Lung (tissue), 12 donors: Measurements from ENCODE around the gene PTER. TPM values are rescaled to one million over a fixed set of nuclear protein-coding genes. Genes with fewer than 3 reads are reported as not detected.

Experiments
- ATAC-seq: fragments of 200-7000 bp; cut with Tn5 transposase; one replicate; pipeline ENCODE4 v1.9.1; 2020; ENCODE audit warnings: moderate number of reproducible peaks; ENCODE audit not compliant: insufficient read depth, low FRiP score
- DNase-seq, 3 donors: peaks; one replicate each; pipeline ENCODE4 v3.0.0-alpha.2; 2013 to 2017
- H3K27ac ChIP-seq, 2 donors: one replicate each; pipeline ENCODE4 v1.5.1; 2013; ENCODE audit warnings: mild to moderate bottlenecking in 2 of 2, moderate library complexity in 2 of 2, control low read depth in 1 of 2, inconsistent platforms in 1 of 2, low read depth in 1 of 2, low read length in 1 of 2
- H3K27me3 ChIP-seq, 3 donors: one replicate each; pipeline ENCODE4 v1.5.1; 2013; ENCODE audit warnings: low read length in 2 of 3; ENCODE audit not compliant: control insufficient read depth in 3 of 3, insufficient read depth in 3 of 3
- H3K36me3 ChIP-seq, 4 donors: one replicate each; pipeline ENCODE4 v1.5.1; 2013; ENCODE audit warnings: low read length in 4 of 4, mild to moderate bottlenecking in 1 of 4, moderate library complexity in 1 of 4; ENCODE audit not compliant: control insufficient read depth in 4 of 4, insufficient read depth in 4 of 4
- H3K4me1 ChIP-seq, 5 donors: one replicate each; pipeline ENCODE4 v1.5.1; 2013; ENCODE audit warnings: low read length in 5 of 5, mild to moderate bottlenecking in 2 of 5, moderate library complexity in 1 of 5; ENCODE audit not compliant: control insufficient read depth in 5 of 5, insufficient read depth in 5 of 5
- H3K4me3 ChIP-seq: one replicate; pipeline ENCODE4 v1.5.1; 2013; ENCODE audit warnings: mild to moderate bottlenecking, control low read depth, moderate library complexity
- H3K9ac ChIP-seq, 2 donors: one replicate each; pipeline ENCODE4 v1.5.1; 2013; ENCODE audit warnings: low read length in 2 of 2, control low read depth in 1 of 2; ENCODE audit not compliant: insufficient read depth in 1 of 2
- H3K9me3 ChIP-seq, 4 donors: one replicate each; pipeline ENCODE4 v1.5.1; 2013; ENCODE audit warnings: low read length in 3 of 4, mild to moderate bottlenecking in 1 of 4, moderate library complexity in 1 of 4; ENCODE audit not compliant: control insufficient read depth in 4 of 4, insufficient read depth in 3 of 4
- WGBS, 2 donors: extraction: QIAGEN DNeasy Blood & Tissue Kit; methylation state at CpG; one replicate each; pipeline ENCODE4 v1.1.7; 2013; 5-methylcytosine and 5-hydroxymethylcytosine counted together
- polyA plus RNA-seq, 2 donors: library from polyadenylated mRNA; stranded (reverse); fragments of 200-250 nt; gene quantifications; one replicate each; pipeline ENCODE4 v1.2.1, GENCODE V29; 2013
- total RNA-seq, 2 donors: library from RNA; depleted of rRNA in 1 of 2; stranded (reverse); fragments of >200 nt in 1 of 2; gene quantifications; one replicate each; pipeline ENCODE4 v1.2.1, GENCODE V29; 2014 to 2021
- TF ChIP-seq, protein P1 (sequence below): IDR thresholded peaks from 2 replicates; pipeline ENCODE4 v1.5.1; 2012; ENCODE audit warnings: mild to moderate bottlenecking; ENCODE audit errors: control extremely low read depth, extremely low read depth
- donor health status: control.
- donor health status: control.
- donor health status: Bipolar disorder and iron deficiency.
- donor health status: healthy.
- donor health status: DM: yes; HTN: yes; CAD: no.

The PTER gene
- total and polyA plus RNA-seq, 4 donors: 4.9 to 13.3 (median 10.3) TPM

GRCh38 chr10:16481052-16481728 is 44.4 kb downstream of the PTER start:
- TF ChIP-seq, protein P1, sequence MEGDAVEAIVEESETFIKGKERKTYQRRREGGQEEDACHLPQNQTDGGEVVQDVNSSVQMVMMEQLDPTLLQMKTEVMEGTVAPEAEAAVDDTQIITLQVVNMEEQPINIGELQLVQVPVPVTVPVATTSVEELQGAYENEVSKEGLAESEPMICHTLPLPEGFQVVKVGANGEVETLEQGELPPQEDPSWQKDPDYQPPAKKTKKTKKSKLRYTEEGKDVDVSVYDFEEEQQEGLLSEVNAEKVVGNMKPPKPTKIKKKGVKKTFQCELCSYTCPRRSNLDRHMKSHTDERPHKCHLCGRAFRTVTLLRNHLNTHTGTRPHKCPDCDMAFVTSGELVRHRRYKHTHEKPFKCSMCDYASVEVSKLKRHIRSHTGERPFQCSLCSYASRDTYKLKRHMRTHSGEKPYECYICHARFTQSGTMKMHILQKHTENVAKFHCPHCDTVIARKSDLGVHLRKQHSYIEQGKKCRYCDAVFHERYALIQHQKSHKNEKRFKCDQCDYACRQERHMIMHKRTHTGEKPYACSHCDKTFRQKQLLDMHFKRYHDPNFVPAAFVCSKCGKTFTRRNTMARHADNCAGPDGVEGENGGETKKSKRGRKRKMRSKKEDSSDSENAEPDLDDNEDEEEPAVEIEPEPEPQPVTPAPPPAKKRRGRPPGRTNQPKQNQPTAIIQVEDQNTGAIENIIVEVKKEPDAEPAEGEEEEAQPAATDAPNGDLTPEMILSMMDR: no peak
- 57 to 69% methylated on average over 5 of the region's 5 CpGs for WGBS, 2 donors
- ATAC-seq (no peak), DNase-seq (peak; percentile 4 to 22 (median 18))
- H3K4me1 ChIP-seq: peaks cover 0 to 4% (median 0%) of the 10 kb centered on the region in 5 donors
- H3K27me3 ChIP-seq: no peaks in the 10 kb centered on the region
- H3K36me3 ChIP-seq: peaks cover 0 to 3% (median 0%) of the 10 kb centered on the region in 4 donors
- no peak overlapping the region for H3K9ac ChIP-seq
- H3K9me3 ChIP-seq: no peaks in the 10 kb centered on the region
- H3K4me3 ChIP-seq: no peak overlapping the region
- no peak overlapping the region for H3K27ac ChIP-seq

- TF ChIP-seq, protein P1: no peak
- Histone ChIP-seq H3K36me3 (peaks cover 0 to 7% (median 2%) of the 10 kb centered on the region in 4 donors), H3K9ac (no peak overlapping the region), H3K4me3 (no peak overlapping the region), H3K27ac (no peak overlapping the region), H3K27me3 (no peaks in the 10 kb centered on the region), H3K9me3 (no peaks in the 10 kb centered on the region), H3K4me1 (peaks cover 0 to 3% (median 0%) of the 10 kb centered on the region in 5 donors)
- 94 to 95% methylated on average over 11 of the region's 11 CpGs for WGBS, 2 donors
- ATAC-seq (no peak), DNase-seq (no peak)
Measured at GRCh38 chr10:16483241-16483917, 46.6 kb downstream of the PTER start.

GRCh38 chr10:16490511-16490910 is 53.7 kb downstream of the PTER start:
- Histone ChIP-seq H3K4me3 (no peak overlapping the region), H3K9me3 (no peaks in the 10 kb centered on the region), H3K9ac (no peak overlapping the region), H3K27ac (no peak overlapping the region), H3K36me3 (peaks cover 0 to 6% (median 2%) of the 10 kb centered on the region in 4 donors), H3K4me1 (peaks cover 0 to 4% (median 0%) of the 10 kb centered on the region in 5 donors), H3K27me3 (no peaks in the 10 kb centered on the region)
- DNase-seq (no peak), ATAC-seq (no peak)
- TF ChIP-seq, protein P1: no peak
- 96 to 98% methylated on average over 3 of the region's 3 CpGs for WGBS, 2 donors
